Fibroblast of gingiva (primary cell): Measurements from ENCODE around the gene NDUFS6.

Source experiments
- DNase-seq: peaks from one replicate; pipeline ENCODE4 v3.0.0-alpha.2; 2011; ENCODE audit warnings: low read depth

NDUFS6 gene

GRCh38 chr5:1801222-1801966, at the start of gene NDUFS6:
TSS of gene NDUFS6 (plus strand) at chr5:1801407. CDS start at chr5:1801418, 11 bp downstream.
- DNase-seq: peak; percentile 60

GRCh38 chr5:1751864-1752822, 49.1 kb upstream of the NDUFS6 start:
- DNase-seq: no peak

GRCh38 chr5:1752881-1753280, 48.3 kb upstream of the NDUFS6 start:
- no peak for DNase-seq

GRCh38 chr5:1753490-1753889, 47.7 kb upstream of the NDUFS6 start:
- DNase-seq: no peak

GRCh38 chr5:1754531-1755220, 46.5 kb upstream of the NDUFS6 start:
- DNase-seq: no peak

- DNase-seq: no peak
Observed at GRCh38 chr5:1755321-1755949, 45.8 kb upstream of the NDUFS6 start.

GRCh38 chr5:1756481-1756880, 44.7 kb upstream of the NDUFS6 start:
- no peak for DNase-seq

- DNase-seq: no peak
Observed at GRCh38 chr5:1757511-1757910, 43.7 kb upstream of the NDUFS6 start.

GRCh38 chr5:1758574-1758973, 42.6 kb upstream of the NDUFS6 start:
- DNase-seq: no peak

GRCh38 chr5:1759378-1759970, 41.7 kb upstream of the NDUFS6 start:
- DNase-seq: no peak

GRCh38 chr5:1760231-1760630, 41.0 kb upstream of the NDUFS6 start:
- no peak for DNase-seq

- no peak for DNase-seq
Observed at GRCh38 chr5:1760656-1761452, 40.4 kb upstream of the NDUFS6 start.

- DNase-seq: no peak
Observed at GRCh38 chr5:1761453-1761755, 39.8 kb upstream of the NDUFS6 start.

GRCh38 chr5:1762121-1762882, 38.9 kb upstream of the NDUFS6 start:
- DNase-seq: no peak

- DNase-seq: no peak
Observed at GRCh38 chr5:1762883-1763547, 38.2 kb upstream of the NDUFS6 start.

GRCh38 chr5:1763548-1763911, 37.7 kb upstream of the NDUFS6 start:
- DNase-seq: peak; percentile 81

- DNase-seq: no peak
Observed at GRCh38 chr5:1763960-1764605, 37.1 kb upstream of the NDUFS6 start.

- no peak for DNase-seq
Observed at GRCh38 chr5:1764606-1764960, 36.6 kb upstream of the NDUFS6 start.

GRCh38 chr5:1765141-1765879, 35.9 kb upstream of the NDUFS6 start:
- no peak for DNase-seq
